Fibroblast of lung (primary cell): Measurements from ENCODE around the gene KIF1B.

Source experiments
- EZH2 ChIP-seq: IDR thresholded peaks from 2 replicates; pipeline ENCODE4 v1.5.1; 2012; ENCODE audit warnings: low read length, control low read depth, mild to moderate bottlenecking; ENCODE audit errors: missing control alignments
- TF ChIP-seq, protein P1 (sequence below), 2 donors: IDR thresholded peaks in 1 of 2; conservative IDR thresholded peaks in 1 of 2; 1 replicate in 1 of 2; 2 replicates in 1 of 2; pipeline ENCODE4 v1.5.1; 2011 to 2012; ENCODE audit warnings: low read length in 2 of 2, control low read depth in 1 of 2, inconsistent platforms in 1 of 2, low read depth in 1 of 2, mild to moderate bottlenecking in 1 of 2

DNA sequence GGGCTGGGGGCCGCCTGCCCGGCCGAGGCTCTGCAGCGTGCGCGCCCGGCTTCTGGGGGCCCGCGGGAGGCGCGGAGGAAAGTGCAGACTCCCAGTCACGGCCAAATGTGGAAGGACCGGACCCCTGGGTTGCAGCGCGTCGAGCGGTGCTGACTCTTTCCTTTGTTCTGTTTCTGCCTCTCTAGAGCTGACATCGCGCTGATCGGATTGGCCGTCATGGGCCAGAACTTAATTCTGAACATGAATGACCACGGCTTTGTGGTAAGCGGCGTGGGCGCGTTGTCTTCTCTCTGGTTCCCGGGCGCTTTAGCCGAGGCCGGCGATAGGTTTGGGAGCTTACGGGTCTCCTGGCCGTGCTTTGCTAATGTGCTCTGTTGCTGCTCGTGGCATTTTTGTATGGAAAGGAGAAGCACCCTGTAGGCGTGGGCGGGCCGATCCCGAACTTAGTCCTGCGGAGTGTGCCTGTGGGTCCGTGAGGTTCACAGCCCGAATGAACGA lies 189.1 kb downstream of the KIF1B start:
- TF ChIP-seq, protein P1, sequence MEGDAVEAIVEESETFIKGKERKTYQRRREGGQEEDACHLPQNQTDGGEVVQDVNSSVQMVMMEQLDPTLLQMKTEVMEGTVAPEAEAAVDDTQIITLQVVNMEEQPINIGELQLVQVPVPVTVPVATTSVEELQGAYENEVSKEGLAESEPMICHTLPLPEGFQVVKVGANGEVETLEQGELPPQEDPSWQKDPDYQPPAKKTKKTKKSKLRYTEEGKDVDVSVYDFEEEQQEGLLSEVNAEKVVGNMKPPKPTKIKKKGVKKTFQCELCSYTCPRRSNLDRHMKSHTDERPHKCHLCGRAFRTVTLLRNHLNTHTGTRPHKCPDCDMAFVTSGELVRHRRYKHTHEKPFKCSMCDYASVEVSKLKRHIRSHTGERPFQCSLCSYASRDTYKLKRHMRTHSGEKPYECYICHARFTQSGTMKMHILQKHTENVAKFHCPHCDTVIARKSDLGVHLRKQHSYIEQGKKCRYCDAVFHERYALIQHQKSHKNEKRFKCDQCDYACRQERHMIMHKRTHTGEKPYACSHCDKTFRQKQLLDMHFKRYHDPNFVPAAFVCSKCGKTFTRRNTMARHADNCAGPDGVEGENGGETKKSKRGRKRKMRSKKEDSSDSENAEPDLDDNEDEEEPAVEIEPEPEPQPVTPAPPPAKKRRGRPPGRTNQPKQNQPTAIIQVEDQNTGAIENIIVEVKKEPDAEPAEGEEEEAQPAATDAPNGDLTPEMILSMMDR (conservative IDR thresholded peaks at IDR 0.05 in 1 of 2, IDR thresholded peaks at IDR 0.05 in 1 of 2; ENCODE audit: low read depth in 1 of 2, low read length in 2 of 2): no peak
- no peak for TF ChIP-seq EZH2
